Panc1 (cell line): Measurements from ENCODE around the gene C11orf52.

Experiments
- CTCF ChIP-seq: fragments of 450-650 bp; IDR thresholded peaks from 2 replicates; pipeline ENCODE4 v1.5.1; 2017; ENCODE audit warnings: mild to moderate bottlenecking
- POLR2AphosphoS5 ChIP-seq: IDR thresholded peaks from 2 replicates; pipeline ENCODE4 v1.6.1; 2012; ENCODE audit warnings: mild to moderate bottlenecking, low read depth, low read length, moderate library complexity
- REST ChIP-seq, 2 experiments: IDR thresholded peaks; 2 replicates each; pipeline ENCODE4 v1.6.1; 2011 to 2012; ENCODE audit warnings: low read depth in 2 of 2, control low read depth in 1 of 2, low read length in 1 of 2, mild to moderate bottlenecking in 1 of 2, moderate library complexity in 1 of 2; ENCODE audit not compliant: insufficient read depth in 1 of 2
- TCF7L2 ChIP-seq: IDR thresholded peaks from 2 replicates; pipeline ENCODE4 v1.6.1; 2011; ENCODE audit warnings: mild to moderate bottlenecking, low read depth, low read length, inconsistent platforms

- TF ChIP-seq POLR2AphosphoS5 (no peak), REST (IDR thresholded peaks at IDR 0.05; ENCODE audit: insufficient read depth in 1 of 2, low read depth in 2 of 2, low read length in 1 of 2) (no peak), CTCF (no peak), TCF7L2 (no peak)
Measured at GRCh38 chr11:111879637-111879960, 39.1 kb upstream of the C11orf52 start.
